Rectal smooth muscle tissue (tissue), 1 donor: ENCODE measurements around the gene GCLC.
"Not testable (repeated sequence)": the region's sequence is repeated elsewhere in the genome, so short reads cannot be mapped to it uniquely, and the experiment has no call there.

ENCODE experiments used
- H3K27ac ChIP-seq: one replicate; pipeline ENCODE4 v1.7.0; 2013; ENCODE audit warnings: low read depth, low read length, inconsistent platforms
- H3K27me3 ChIP-seq: one replicate; pipeline ENCODE4 v1.7.0; 2013; ENCODE audit warnings: low read length; ENCODE audit not compliant: control insufficient read depth, insufficient read depth
- H3K36me3 ChIP-seq: one replicate; pipeline ENCODE4 v1.7.0; 2013; ENCODE audit warnings: low read length; ENCODE audit not compliant: control insufficient read depth, insufficient read depth
- H3K4me1 ChIP-seq: one replicate; pipeline ENCODE4 v1.7.0; 2013; ENCODE audit warnings: low read length; ENCODE audit not compliant: control insufficient read depth, insufficient read depth
- H3K4me3 ChIP-seq: one replicate; pipeline ENCODE4 v1.7.0; 2013; ENCODE audit warnings: low read length
- H3K9ac ChIP-seq: one replicate; pipeline ENCODE4 v1.7.0; 2013; ENCODE audit warnings: low read length

Gene GCLC

DNA sequence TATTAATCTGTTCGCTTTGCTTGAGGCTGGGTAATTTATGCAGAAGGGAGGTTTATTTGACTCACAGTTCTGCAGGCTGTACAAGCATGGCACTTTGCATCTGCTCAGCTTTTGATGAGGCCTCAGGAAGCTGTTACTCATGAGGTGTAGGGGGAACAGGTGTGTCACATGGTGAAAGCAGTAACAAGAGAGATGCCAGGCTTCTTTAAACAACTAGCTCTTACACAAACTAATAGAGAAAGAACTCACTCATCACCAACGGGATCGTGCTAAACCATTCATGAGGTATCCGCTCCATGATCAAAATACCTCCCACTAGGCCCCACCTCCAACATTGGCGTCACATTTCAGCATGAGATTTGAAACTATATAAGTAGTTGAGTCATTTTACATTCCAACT is 34.4 kb upstream of the GCLC start:
- Histone ChIP-seq H3K4me1 (no peaks in the 10 kb centered on the region), H3K9ac (no peak overlapping the region), H3K4me3 (no peak overlapping the region), H3K27me3 (no peaks in the 10 kb centered on the region), H3K27ac (no peak overlapping the region), H3K36me3 (no peaks in the 10 kb centered on the region)

GRCh38 chr6:53578371-53578770 is 33.5 kb upstream of the GCLC start:
- no peak overlapping the region for H3K27ac ChIP-seq
- H3K4me3 ChIP-seq, result no peak overlapping the region
- no peaks in the 10 kb centered on the region for H3K4me1 ChIP-seq
- no peaks in the 10 kb centered on the region for H3K36me3 ChIP-seq
- H3K9ac ChIP-seq, result no peak overlapping the region
- no peaks in the 10 kb centered on the region for H3K27me3 ChIP-seq

GRCh38 chr6:53573299-53573698 is 28.4 kb upstream of the GCLC start:
- Histone ChIP-seq H3K27ac (no peak overlapping the region), H3K4me1 (no peaks in the 10 kb centered on the region), H3K27me3 (no peaks in the 10 kb centered on the region), H3K36me3 (no peaks in the 10 kb centered on the region), H3K4me3 (no peak overlapping the region), H3K9ac (no peak overlapping the region)

- not testable (repeated sequence) for H3K4me3 ChIP-seq, H3K9ac ChIP-seq, H3K36me3 ChIP-seq, H3K4me1 ChIP-seq, H3K27ac ChIP-seq, H3K27me3 ChIP-seq
Measured at GRCh38 chr6:53572379-53572778, 27.5 kb upstream of the GCLC start.

DNA sequence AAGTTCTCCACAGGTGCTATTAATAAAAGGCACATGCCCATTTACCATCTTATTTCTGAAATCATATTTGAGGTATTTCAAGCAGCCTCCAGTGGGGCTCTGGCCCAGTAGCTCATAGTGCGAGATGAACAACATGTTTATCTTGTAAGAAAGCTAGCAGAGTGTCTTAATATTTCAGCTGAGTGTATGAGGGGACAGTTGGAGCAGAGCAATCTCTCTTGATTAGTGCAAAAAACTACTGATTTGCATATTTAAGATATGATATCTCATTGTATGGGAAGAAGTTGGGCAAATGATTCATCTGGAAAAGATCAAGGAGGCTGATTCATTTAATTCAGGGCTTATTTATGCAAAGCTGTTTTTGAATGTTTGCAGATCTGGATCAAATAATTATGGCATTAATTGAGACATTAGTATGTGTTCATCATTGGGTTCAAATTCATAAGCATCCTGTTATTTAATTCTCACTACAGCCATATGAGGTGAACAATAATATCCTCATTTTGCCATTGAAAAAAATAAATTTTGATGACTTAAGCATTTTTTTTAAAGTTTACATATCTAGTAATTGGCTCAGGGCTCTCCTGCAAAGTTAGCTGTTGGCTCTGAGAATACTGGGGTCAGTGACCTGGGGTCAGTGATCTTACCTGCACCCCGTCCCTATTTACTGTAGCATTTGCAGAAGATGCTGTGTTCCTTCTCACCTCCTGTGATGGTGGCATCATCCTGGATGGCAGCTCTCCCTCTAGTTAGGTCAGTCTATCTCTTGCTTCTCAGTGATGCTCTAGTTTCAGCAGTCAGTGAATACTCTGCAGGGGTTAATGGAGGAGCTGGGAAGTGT is 24.1 kb upstream of the GCLC start:
- Histone ChIP-seq H3K36me3 (no peaks in the 10 kb centered on the region), H3K27ac (no peak overlapping the region), H3K4me1 (no peaks in the 10 kb centered on the region), H3K27me3 (no peaks in the 10 kb centered on the region), H3K4me3 (no peak overlapping the region), H3K9ac (no peak overlapping the region)

GRCh38 chr6:53567701-53568100 is 22.8 kb upstream of the GCLC start:
- Histone ChIP-seq H3K27me3 (no peaks in the 10 kb centered on the region), H3K4me1 (no peaks in the 10 kb centered on the region), H3K27ac (no peak overlapping the region), H3K9ac (no peak overlapping the region), H3K4me3 (no peak overlapping the region), H3K36me3 (no peaks in the 10 kb centered on the region)

GRCh38 chr6:53566755-53567154 is 21.9 kb upstream of the GCLC start:
- no peaks in the 10 kb centered on the region for H3K4me1 ChIP-seq
- H3K27ac ChIP-seq, result no peak overlapping the region
- H3K27me3 ChIP-seq, result no peaks in the 10 kb centered on the region
- no peaks in the 10 kb centered on the region for H3K36me3 ChIP-seq
- no peak overlapping the region for H3K9ac ChIP-seq
- no peak overlapping the region for H3K4me3 ChIP-seq

DNA sequence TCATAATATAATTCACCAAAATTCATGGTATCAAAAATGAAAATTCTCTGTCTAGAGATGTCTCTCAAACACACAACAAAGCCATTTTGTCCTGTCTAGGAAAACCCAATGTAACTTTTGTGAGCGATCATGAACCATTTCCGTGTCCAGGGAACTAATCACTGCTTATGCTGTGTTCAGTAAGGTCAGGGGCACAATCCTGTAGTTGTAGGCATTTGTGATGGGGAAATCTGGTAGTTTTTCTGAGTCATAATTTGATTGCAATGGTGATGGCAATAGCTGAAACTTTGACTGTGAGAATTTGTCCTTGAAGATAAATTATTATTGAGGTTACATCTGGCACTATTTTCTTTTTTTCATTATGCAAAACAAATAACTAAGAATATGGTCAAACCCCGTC is 21.0 kb upstream of the GCLC start:
- Histone ChIP-seq H3K4me3 (no peak overlapping the region), H3K27ac (no peak overlapping the region), H3K9ac (no peak overlapping the region), H3K27me3 (no peaks in the 10 kb centered on the region), H3K36me3 (no peaks in the 10 kb centered on the region), H3K4me1 (no peaks in the 10 kb centered on the region)

- no peaks in the 10 kb centered on the region for H3K27me3 ChIP-seq
Measured at GRCh38 chr6:53564401-53565065, 19.6 kb upstream of the GCLC start.

DNA sequence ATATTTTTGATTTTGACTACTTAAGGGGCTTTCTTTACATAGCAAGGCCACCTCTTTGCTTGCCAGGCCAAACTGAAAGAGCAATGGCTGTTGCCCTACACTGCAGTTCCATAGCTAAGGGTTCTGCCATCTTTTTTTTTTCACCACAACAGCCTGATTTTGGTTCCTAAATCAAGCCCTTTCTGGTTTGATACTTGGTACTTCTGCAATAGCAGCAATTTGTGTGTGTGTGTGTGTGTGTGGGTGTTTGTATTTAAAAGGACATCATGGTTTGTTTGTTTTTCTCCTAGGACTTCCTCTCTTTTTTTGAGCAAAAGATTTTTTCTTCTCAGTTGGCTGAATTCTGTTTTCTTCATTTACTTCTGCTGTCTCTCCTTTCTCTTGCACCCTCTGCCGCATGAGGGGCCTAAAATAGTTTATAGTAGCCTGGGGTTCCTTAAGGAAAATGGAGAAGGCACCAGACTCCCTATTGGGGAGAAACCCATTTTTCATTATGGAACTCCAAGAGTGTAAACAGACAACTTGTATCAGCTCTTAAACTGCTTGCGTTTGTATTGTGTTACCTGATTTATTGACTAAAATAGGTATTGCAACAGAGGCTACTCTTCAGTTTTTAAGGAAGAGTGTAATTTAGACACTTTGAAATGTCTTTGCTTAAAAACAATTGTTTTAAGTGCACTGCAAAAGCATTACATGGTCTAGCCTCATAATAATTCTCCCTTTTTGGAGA is 12.2 kb upstream of the GCLC start:
- Histone ChIP-seq H3K27ac (no peak overlapping the region), H3K4me1 (no peaks in the 10 kb centered on the region), H3K9ac (no peak overlapping the region), H3K36me3 (no peaks in the 10 kb centered on the region), H3K4me3 (no peak overlapping the region), H3K27me3 (no peaks in the 10 kb centered on the region)

More at GRCh38 chr6:53564401-53565065, 19.6 kb upstream of the GCLC start:
- Histone ChIP-seq H3K9ac (no peak overlapping the region), H3K4me3 (no peak overlapping the region), H3K36me3 (no peaks in the 10 kb centered on the region), H3K4me1 (no peaks in the 10 kb centered on the region), H3K27ac (no peak overlapping the region)

- not testable (repeated sequence) for H3K27ac ChIP-seq, H3K4me1 ChIP-seq, H3K27me3 ChIP-seq, H3K4me3 ChIP-seq, H3K9ac ChIP-seq, H3K36me3 ChIP-seq
Measured at GRCh38 chr6:53553600-53553999, 8.7 kb upstream of the GCLC start.

GRCh38 chr6:53551681-53552080 is 6.8 kb upstream of the GCLC start:
- not testable (repeated sequence) for H3K4me1 ChIP-seq, H3K27ac ChIP-seq, H3K36me3 ChIP-seq, H3K4me3 ChIP-seq, H3K27me3 ChIP-seq, H3K9ac ChIP-seq
